ENCODE results near the gene OGN.
"Not testable (repeated sequence)": the region's sequence is repeated elsewhere in the genome, so short reads cannot be mapped to it uniquely, and the experiment has no call there.

OGN gene

GRCh38 chr9:92404042-92404836 is at the start of gene OGN:
Gene OGN (minus strand): TSS chr9:92404578. CDS start chr9:92403407, 1,171 bp downstream.
- DNase-seq (ENCODE audit: low read depth): no peak

- no peak for DNase-seq (ENCODE audit: low read depth)
Observed at GRCh38 chr9:92446536-92446935, 42.2 kb upstream of the OGN start.

- no peak for DNase-seq (ENCODE audit: low read depth)
Observed at GRCh38 chr9:92444841-92445240, 40.5 kb upstream of the OGN start.

GRCh38 chr9:92440751-92441046 is 36.3 kb upstream of the OGN start:
- no peak for DNase-seq (ENCODE audit: low read depth)

- DNase-seq (ENCODE audit: low read depth): no peak
Observed at GRCh38 chr9:92439921-92440750, 35.8 kb upstream of the OGN start.

- DNase-seq (ENCODE audit: low read depth): no peak
Observed at GRCh38 chr9:92438900-92439526, 34.6 kb upstream of the OGN start.

- no peak for DNase-seq (ENCODE audit: low read depth)
Observed at GRCh38 chr9:92435263-92435662, 30.9 kb upstream of the OGN start.

- no peak for DNase-seq (ENCODE audit: low read depth)
Observed at GRCh38 chr9:92432972-92433548, 28.7 kb upstream of the OGN start.

- DNase-seq (ENCODE audit: low read depth): no peak
Observed at GRCh38 chr9:92432350-92432749, 28.0 kb upstream of the OGN start.

- no peak for DNase-seq (ENCODE audit: low read depth)
Observed at GRCh38 chr9:92429836-92430235, 25.5 kb upstream of the OGN start.

GRCh38 chr9:92426501-92427145 is 22.2 kb upstream of the OGN start:
- no peak for DNase-seq (ENCODE audit: low read depth)

GRCh38 chr9:92425474-92425873 is 21.1 kb upstream of the OGN start:
- no peak for DNase-seq (ENCODE audit: low read depth)

GRCh38 chr9:92424340-92424739 is 20.0 kb upstream of the OGN start, which contains the start of gene OMD:
Gene OMD (minus strand): TSS chr9:92424471. CDS start chr9:92417558, 6,913 bp downstream.
- no peak for DNase-seq (ENCODE audit: low read depth)

GRCh38 chr9:92423612-92424011 is 19.2 kb upstream of the OGN start:
- no peak for DNase-seq (ENCODE audit: low read depth)

GRCh38 chr9:92422611-92423338 is 18.4 kb upstream of the OGN start:
- no peak for DNase-seq (ENCODE audit: low read depth)

- no peak for DNase-seq (ENCODE audit: low read depth)
Observed at GRCh38 chr9:92414566-92414965, 10.2 kb upstream of the OGN start.

- DNase-seq (ENCODE audit: low read depth): not testable (repeated sequence)
Observed at GRCh38 chr9:92411157-92411556, 6.8 kb upstream of the OGN start.

- no peak for DNase-seq (ENCODE audit: low read depth)
Observed at GRCh38 chr9:92408747-92409478, 4.5 kb upstream of the OGN start.

- no peak for DNase-seq (ENCODE audit: low read depth)
Observed at GRCh38 chr9:92407818-92408217, 3.4 kb upstream of the OGN start.

- peak; percentile 1 for DNase-seq (ENCODE audit: low read depth)
Observed at GRCh38 chr9:92406477-92406876, 2.1 kb upstream of the OGN start.

- no peak for DNase-seq (ENCODE audit: low read depth)
Observed at GRCh38 chr9:92405818-92406217, 1.4 kb upstream of the OGN start.
